Mucosa of descending colon (tissue), 3 donors: ENCODE data around the gene TKT. TPM values are rescaled to one million over a fixed set of nuclear protein-coding genes. Genes with fewer than 3 reads are reported as not detected.

Experiments
- ATAC-seq: fragments of 200-7000 bp; cut with Tn5 transposase; one replicate; pipeline ENCODE4 v1.9.1; 2020; ENCODE audit warnings: mild to moderate bottlenecking, moderate library complexity
- DNase-seq, 3 donors: peaks; one replicate each; pipeline ENCODE4 v3.0.0-alpha.2; 2020
- H3K36me3 ChIP-seq: fragments of 200-600 bp; one replicate; pipeline ENCODE4 v1.8.0; 2021; ENCODE audit warnings: low read depth, mild to moderate bottlenecking
- H3K4me1 ChIP-seq: fragments of 200-600 bp; one replicate; pipeline ENCODE4 v1.8.0; 2021; ENCODE audit warnings: low read depth, mild to moderate bottlenecking
- H3K4me3 ChIP-seq: fragments of 200-600 bp; one replicate; pipeline ENCODE4 v1.8.0; 2021; ENCODE audit warnings: mild to moderate bottlenecking
- H3K9me3 ChIP-seq: fragments of 200-600 bp; one replicate; pipeline ENCODE4 v1.8.0; 2021; ENCODE audit warnings: mild to moderate bottlenecking
- intact Hi-C, 2 donors: fragments of 100-400 bp; cut with DNase I in 1 of 2; cut with micrococcal nuclease in 1 of 2; formaldehyde crosslinking; loops; one replicate each; pipeline versions ENCODE4 v1.11.0 to v1.11.1; 2022; cut with DNase I, micrococcal nuclease
- total RNA-seq, 3 donors: library from RNA; stranded (reverse); fragmentation: NEBNext Ultra II Directional in 2 of 3; extraction: Animal tissue kit (Norgen Biotek cat#: 25700) in 2 of 3; gene quantifications; one replicate each; pipeline versions ENCODE4 v1.2.1 to v1.2.4, GENCODE V29; 2021 to 2023
- TF ChIP-seq, protein P1 (sequence below): fragments of 200-600 bp; IDR thresholded peaks from one replicate; pipeline ENCODE4 v1.8.0; 2022; ENCODE audit warnings: antibody characterized with exemption, mild to moderate bottlenecking
- donor health status: DM: no; HTN: no; CAD: no; lungs with moderate emphysema.
- donor health status: DM: no; HTN: no; CAD: no.
- donor health status: DM: no; HTN: yes; CAD: no.

The TKT gene
- total RNA-seq, 3 donors from 2014 or later: 180 to 260 (median 226) TPM

DNA sequence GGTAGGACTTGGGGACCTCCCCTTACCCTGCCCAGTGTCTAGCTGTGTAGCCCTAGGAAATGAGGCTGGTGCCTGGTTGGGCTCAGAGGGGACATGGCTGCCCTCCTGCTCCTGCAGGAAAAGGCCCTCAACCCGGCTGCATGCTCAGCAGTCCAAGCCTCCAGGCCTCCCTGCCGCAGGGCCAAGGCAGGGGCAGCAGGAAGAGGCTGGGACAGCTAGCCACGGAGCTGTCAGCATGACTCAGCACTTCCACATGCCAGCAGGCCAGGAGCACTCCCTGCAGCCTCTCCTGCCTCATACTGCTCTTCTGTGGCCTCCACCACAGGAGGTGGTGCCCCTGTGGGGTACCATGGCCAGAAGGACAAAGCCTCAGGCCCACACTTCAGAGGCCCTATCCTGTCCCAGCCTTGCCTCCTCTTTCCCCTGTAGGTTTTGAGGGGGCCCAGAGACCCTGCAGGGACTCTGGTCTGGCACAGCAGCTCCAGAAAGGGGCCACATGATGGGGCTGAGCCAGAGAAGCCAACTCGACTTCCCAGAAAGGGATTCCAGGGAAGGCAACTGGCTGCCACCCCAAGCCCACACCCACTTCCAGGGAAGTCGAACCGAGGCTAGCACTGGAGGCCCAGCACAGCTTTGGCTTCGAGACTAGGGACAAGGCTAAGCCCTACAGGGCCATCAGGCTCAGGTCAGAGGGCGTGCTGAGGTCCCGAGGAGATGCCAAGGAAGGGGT is 19.5 kb downstream of the TKT start:
- Histone ChIP-seq H3K36me3 (no peaks in the 10 kb centered on the region), H3K4me3 (no peak overlapping the region), H3K9me3 (no peaks in the 10 kb centered on the region), H3K4me1 (peaks cover 24% of the 10 kb centered on the region)
- TF ChIP-seq, protein P1, sequence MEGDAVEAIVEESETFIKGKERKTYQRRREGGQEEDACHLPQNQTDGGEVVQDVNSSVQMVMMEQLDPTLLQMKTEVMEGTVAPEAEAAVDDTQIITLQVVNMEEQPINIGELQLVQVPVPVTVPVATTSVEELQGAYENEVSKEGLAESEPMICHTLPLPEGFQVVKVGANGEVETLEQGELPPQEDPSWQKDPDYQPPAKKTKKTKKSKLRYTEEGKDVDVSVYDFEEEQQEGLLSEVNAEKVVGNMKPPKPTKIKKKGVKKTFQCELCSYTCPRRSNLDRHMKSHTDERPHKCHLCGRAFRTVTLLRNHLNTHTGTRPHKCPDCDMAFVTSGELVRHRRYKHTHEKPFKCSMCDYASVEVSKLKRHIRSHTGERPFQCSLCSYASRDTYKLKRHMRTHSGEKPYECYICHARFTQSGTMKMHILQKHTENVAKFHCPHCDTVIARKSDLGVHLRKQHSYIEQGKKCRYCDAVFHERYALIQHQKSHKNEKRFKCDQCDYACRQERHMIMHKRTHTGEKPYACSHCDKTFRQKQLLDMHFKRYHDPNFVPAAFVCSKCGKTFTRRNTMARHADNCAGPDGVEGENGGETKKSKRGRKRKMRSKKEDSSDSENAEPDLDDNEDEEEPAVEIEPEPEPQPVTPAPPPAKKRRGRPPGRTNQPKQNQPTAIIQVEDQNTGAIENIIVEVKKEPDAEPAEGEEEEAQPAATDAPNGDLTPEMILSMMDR: no peak
- DNase-seq (peak; percentile 65 to 74 (median 65)), ATAC-seq (peak; percentile 70)
- intact Hi-C loops: no loop called here

DNA sequence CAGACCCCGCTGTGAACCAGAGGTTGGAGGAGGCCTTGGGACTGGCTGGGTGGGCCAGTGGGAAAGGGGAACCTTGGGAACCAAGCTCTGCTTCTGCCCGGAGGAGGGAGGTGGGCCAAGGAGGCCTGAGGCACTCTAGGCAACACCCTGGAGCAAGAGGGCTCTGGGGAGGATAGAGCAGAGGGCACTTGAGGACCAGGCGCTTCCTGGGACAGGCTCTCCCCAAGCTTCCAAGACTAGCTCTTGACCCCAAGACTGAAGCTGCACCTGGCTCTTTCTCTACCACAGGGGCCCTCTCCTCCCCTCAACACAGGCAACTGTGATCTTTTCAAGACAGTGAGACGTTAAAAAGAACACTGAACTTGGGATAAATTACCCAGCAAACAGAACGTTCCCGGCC is 20.3 kb downstream of the TKT start:
- Histone ChIP-seq H3K9me3 (no peaks in the 10 kb centered on the region), H3K36me3 (no peaks in the 10 kb centered on the region), H3K4me1 (peaks cover 24% of the 10 kb centered on the region), H3K4me3 (no peak overlapping the region)
- DNase-seq (no peak), ATAC-seq (no peak)
- TF ChIP-seq, protein P1: no peak
- intact Hi-C loops: no loop called here

DNA sequence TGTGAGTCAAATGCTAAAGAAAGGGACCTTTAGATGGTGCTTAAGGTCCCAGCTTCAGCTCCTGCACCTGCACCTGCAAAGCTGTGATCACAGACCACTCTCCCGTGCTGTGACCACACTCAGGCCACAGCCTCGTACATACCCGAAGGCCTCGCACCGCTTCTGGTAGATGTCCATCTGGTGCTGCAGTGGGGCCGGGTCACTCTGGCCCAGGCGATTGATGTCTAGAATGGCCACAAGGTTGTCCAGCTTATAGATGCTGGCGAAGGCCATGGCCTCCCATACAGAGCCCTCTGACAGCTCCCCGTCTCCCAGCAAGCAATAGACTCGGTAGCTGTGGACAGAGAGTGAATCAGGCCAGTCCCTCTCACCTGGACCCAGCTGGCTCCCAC is 21.0 kb downstream of the TKT start:
- TF ChIP-seq, protein P1: no peak
- no peaks in the 10 kb centered on the region for H3K9me3 ChIP-seq
- H3K4me1 ChIP-seq: peaks cover 24% of the 10 kb centered on the region
- ATAC-seq: no peak
- no peaks in the 10 kb centered on the region for H3K36me3 ChIP-seq
- intact Hi-C loops: no loop called here
- DNase-seq: peak in 1 of 3 donors; percentile 43
- no peak overlapping the region for H3K4me3 ChIP-seq

DNA sequence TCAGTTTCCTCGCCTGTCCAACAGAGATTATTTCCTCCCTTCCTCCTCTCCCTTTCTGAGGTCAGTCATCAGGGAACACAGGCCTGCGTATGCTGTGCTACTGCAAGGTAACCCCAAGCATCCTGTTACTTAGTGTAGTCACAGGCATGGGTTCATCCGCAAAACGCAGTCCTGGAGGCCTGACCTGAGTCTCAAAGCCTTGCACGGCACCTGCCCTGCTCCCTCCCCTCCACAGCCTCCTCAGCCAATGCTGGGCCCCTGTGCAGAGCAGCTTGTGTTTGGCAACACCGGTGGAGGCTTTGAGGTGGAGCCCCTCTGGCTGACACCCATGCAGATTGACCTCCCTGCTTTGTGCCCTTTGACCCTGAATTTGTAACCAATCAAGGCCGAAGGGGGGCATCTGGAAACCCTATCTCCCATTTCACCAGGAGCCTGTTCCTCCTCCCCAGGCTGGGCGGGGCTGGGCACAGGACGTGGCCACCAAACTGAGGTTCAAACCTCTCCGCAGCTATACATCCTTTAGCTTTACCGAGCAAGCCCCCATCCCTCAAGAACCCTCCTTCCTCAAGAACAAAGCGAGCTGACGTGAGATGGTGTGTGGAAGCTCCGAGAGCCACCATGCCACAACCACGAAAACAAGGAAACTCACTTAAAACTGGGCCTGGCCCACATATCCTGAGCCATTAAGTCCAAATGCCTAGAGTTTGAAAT is 21.5 kb downstream of the TKT start:
- H3K4me3 ChIP-seq: no peak overlapping the region
- TF ChIP-seq, protein P1: no peak
- H3K36me3 ChIP-seq: peaks cover 2% of the 10 kb centered on the region
- no peaks in the 10 kb centered on the region for H3K9me3 ChIP-seq
- ATAC-seq (no peak), DNase-seq (no peak)
- peaks cover 24% of the 10 kb centered on the region for H3K4me1 ChIP-seq
- intact Hi-C loops: no loop called here

DNA sequence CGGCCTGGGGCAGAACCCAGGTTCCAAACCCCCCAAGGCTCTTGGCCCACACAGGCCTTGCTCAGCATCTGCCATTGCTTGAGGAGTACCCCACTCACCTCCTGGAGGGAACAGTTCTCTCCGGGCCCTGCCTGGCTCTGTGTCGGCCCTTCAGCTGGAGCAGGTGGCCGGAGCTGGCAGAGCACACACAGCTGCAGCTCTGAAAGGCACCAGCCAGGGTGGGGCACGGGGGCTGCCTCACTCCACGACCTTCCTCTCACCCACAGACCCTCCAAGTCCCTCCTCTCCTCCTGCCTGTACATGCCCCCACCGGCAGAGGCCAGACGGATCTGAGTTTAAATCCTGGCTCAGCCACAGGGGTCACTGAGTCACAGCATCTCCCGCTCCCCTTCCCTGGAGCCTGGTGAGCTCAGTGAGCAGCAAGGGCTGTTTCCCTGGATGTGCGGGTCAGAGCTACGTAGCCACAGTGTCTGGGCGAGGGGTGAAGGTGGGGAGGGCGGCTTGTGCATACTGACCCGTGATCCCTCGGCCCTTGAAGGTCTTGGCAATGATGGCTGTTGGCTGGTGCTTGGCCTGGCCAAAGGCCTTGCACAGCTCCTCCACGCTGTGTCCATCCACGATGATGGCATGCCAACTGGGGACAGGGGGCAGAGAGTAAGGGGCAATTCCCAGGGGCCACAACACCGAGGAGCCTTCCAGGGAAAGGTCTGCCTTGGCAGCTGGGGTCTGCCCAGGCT is 23.0 kb downstream of the TKT start:
- H3K9me3 ChIP-seq: no peaks in the 10 kb centered on the region
- TF ChIP-seq, protein P1: no peak
- intact Hi-C loops: no loop called here
- ATAC-seq (no peak), DNase-seq (peak in 2 of 3 donors; percentile 23 to 35)
- H3K4me1 ChIP-seq: peaks cover 13% of the 10 kb centered on the region
- H3K4me3 ChIP-seq: no peak overlapping the region
- peaks cover 15% of the 10 kb centered on the region for H3K36me3 ChIP-seq
